ENCODE measurements around the gene FANCD2OS.
"Not testable (repeated sequence)": the region's sequence is repeated elsewhere in the genome, so short reads cannot be mapped to it uniquely, and the experiment has no call there.

FANCD2OS gene, protein sequence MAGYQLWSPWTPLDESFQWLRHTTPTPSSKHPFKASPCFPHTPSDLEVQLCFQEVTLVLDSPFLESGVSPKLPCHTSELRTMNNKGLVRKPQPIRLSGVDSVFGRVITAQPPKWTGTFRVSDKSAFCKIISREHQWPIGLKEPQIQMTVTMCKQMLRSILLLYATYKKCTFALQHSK

DNA sequence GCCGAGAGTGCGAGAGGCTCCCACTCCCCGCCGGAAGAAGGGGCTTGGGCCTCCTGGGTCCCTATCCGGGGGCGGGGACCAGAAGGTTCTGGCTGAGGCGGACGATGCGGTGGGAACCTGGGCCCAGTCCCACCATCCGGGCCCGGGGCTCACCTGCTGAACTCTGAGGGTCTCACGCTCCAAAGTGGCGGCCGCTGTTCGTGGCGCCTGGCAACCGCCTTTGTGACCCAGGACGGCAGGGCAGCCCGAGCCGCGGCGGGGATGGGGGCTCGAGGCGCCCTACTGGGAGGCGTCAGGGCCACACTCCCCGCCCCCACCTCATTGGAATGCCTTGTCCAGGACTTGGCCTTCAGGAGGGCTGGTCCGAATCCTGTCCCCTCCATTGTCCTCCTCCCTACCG lies at the start of gene FANCD2OS:
FANCD2OS (minus strand) TSS at position 165 of the 400 bp plus-strand sequence. CDS start 3,481 bp downstream, outside the sequence.
- in situ Hi-C loops (cut with MboI; ENCODE audit: low sequenced_read_pairs): no loop called here

DNA sequence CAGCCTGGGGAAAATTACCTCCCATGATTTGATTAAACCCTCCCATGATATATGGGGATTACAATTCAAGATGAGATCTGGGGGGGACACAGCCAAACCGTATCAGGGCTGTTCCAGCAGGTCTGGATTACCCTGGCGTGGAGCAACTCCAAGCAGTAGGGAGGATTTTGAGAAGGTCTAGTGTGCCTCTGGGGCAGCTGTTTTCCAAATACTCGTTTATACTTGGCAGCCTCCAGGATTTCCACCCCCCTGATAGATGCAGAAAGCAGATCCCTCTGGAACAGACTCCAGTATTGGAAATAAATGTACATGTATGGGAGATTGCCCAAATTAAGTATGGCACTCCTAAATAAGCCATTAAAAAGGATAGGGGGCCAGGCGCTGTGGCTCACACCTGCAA lies 49.0 kb upstream of the FANCD2OS start:
- in situ Hi-C loops (cut with MboI; ENCODE audit: low sequenced_read_pairs): no loop called here

DNA sequence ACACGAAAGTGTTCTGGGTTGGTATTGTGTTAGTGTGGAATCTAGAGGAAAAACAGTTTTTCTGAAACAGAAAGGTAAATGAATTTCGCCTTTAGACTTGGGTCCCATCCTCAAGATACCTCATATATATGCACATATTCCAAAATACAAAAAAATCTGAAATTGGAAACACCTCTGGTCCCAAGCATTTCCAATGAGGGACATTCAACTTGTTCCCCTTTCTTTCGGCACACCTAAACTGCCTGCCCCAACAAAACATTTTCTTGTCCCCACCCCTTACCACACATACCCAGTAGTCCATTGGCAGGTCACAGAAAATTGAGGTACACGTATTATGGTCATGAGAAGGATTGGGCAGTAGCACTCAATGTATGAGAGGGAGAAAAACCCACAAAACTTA lies 47.6 kb upstream of the FANCD2OS start:
- in situ Hi-C loops (cut with MboI; ENCODE audit: low sequenced_read_pairs): no loop called here

DNA sequence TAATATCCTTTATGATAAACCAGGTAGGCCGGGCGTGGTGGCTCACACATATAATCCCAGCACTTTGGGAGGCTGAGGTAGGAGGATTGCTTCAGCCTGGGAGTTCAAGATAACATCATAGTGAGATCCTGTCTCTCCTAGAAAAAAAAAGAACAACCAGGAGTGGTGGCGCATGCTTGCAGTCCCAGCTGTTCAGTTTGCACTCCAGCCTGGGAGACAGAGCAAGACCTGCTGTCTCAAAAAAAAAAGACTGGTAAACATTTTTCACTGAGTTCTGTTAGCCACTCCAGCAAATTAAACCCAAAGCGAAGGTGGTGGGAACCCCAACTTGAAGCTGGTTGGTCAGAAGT lies 47.0 kb upstream of the FANCD2OS start:
- in situ Hi-C loops (cut with MboI; ENCODE audit: low sequenced_read_pairs): no loop called here

DNA sequence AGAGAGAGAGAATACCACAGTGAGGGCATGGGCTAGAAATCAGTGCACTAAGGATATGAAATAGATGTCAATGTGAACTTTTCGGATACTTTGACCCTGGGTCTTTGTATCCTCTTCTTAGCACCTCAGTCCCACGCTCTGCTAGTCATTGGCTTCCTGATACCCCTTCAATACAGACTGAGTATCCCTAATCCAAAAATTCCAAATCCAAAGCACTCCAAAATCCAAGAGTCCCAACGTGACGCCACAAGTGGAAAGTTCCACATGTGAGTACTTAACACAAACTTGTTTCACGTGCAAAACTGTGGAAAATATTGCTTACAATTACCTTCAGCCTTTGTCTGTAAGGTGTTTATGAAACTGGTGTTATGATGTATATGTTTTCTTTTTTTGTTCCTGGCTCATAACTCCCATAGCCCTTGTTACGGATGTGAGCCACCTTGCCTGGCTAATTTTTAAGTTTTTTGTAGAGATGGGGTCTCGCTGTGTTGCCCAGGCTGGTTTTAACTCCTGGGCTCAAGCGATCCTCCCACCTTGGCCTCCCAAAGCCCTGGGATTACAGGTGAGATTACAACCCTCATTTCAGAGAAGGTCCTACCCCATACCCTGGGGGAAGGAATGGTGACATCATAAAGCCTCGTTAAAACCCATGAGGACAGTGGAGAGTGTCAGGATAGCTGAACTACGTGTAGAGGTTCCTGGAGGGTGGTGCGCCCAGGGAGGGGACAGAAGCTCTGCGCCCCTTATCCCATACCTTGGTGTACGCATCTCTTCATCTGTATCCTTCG lies 46.5 kb upstream of the FANCD2OS start:
- in situ Hi-C loops (cut with MboI; ENCODE audit: low sequenced_read_pairs): no loop called here

DNA sequence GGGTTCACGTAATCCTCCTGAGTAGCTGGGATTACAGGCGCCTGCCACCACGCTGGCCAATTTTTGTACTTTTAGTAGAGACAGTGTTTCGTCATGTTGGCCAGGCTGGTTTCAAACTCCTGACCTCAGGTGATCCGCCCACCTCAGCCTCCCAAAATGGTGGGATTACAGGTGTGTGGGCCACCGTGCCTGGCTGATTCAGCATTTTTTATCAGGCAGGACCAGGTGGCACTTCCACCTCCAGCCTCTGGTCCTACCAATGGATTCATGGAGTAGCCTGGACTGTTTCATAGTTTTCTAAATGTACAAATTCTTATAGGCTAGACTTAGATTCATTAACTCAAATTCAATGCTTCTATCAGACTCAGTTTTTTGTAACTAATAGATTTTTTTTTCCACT lies 42.9 kb upstream of the FANCD2OS start:
- in situ Hi-C loops (cut with MboI; ENCODE audit: low sequenced_read_pairs): no loop called here

DNA sequence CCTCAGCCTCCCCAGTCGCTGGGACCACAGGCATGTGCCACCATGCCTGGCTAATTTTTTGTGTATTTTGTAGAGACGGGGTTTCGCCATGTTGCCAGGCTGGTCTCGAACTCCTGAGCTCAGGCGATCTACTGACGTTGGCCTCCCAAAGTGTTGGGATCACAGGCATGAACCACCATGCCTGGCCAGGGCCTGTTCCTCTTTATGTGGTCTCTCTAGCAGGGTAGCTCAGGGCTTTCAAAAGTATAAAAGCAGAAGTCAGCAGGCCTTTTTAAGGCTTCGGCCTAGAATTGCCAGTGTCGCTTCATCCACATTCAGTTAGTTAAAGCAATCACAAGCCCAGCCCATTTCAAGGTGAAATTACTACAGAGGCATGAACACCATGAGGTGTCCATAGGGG lies 41.2 kb upstream of the FANCD2OS start:
- in situ Hi-C loops (cut with MboI; ENCODE audit: low sequenced_read_pairs): no loop called here

DNA sequence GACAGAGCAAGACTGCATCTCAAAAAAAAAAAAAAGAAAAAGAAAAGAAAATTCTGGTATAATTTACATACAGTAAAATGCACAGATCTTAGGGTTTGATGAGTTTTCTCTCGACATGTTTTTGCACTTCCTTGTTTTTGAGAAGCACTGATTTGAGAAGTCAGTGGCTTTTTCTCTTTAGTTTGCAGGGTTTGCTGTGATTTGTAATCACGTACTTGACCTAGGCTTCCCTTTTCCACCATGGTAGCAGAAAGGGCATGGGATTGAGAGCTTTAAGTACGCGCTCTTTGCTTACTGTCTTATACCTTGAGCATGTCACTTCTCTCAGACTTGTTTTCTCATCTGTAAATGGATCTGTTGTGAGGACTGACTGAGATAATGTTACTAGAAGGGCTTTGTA lies 37.6 kb upstream of the FANCD2OS start:
- in situ Hi-C loops (cut with MboI; ENCODE audit: low sequenced_read_pairs): no loop called here

DNA sequence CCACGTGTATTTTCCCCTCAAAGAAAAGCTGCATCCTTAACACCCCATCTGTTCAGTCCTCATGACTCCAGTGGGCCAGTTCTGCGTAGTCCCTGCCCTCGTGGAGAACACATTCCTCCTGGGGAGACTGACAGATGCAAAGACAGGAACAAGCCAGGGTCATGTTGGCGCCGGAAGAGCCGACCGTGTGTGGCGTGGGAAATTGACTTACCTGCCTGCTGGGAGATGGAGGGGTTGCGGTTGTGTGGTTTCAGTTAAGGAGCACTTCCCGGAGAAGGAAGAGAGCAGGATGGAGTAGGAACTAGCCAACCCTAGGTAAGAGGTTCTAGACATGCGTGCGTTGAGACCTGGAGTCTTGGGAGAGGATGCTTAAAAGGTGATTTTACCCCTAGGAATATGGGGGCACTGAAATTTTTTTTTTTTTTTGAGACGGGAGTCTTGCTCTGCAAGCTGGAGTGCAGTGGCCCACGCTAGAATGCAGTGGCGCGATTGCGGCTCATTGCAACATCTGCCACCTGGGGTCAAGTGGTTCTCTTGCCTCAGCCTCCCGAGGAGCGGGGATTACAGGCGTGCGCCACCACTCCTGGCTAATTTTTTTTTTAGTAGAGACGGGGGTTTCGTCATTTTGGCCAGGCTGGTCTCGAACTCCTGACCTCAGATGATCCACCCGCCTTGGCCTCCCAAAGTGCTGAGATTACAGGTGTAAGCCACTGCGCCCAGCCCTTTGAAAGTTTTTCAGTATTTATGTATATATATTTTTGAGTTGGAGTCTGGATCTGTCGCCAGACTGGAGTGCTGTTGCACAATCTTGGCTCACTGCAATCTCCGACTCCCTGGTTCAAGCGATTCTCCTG lies 34.9 kb upstream of the FANCD2OS start:
- in situ Hi-C loops (cut with MboI; ENCODE audit: low sequenced_read_pairs): no loop called here

DNA sequence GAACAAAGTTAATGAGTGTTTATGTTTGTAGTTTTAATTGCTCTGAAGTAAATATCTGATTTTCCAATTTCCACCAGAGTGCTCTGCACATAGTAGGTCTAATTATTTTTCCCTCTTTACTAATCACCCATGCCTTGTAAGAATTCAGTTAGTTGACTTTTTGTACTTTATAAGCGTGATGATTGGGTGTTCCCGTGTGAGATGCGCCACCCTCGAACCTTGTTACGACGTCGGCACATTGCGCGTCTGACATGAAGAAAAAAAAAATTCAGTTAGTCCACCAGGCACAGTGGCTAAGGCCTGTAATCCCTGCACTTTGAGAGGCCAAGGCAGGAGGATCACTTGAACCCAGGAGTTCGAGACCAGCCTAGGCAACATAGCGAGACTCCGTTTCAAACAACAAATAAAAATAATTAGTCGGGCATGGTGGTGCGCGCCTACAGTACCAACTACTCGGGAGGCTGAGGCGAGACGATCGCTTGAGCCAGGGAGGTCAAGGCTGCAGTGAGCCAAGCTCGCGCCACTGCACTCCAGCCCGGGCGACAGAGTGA lies 33.0 kb upstream of the FANCD2OS start:
- in situ Hi-C loops (cut with MboI; ENCODE audit: low sequenced_read_pairs): no loop called here

DNA sequence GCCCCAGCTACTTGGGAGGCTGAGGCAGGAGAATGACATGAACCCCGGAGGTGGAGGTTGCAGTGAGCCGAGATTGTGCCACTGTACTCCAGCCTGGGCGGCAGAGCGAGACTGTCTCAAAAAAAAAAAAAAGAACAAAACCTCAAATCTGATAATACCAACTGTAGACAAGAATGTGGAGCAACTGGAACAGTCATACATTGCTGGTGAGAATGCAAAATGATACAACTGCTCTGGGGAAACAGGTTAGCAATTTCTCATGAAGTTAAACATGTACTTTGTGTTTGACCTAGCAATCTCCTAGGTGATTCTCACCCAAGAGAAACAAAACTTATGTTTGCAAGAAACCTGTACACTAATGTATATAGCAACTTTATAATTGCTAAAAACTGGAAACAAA lies 29.1 kb upstream of the FANCD2OS start:
- in situ Hi-C loops (cut with MboI; ENCODE audit: low sequenced_read_pairs): no loop called here

DNA sequence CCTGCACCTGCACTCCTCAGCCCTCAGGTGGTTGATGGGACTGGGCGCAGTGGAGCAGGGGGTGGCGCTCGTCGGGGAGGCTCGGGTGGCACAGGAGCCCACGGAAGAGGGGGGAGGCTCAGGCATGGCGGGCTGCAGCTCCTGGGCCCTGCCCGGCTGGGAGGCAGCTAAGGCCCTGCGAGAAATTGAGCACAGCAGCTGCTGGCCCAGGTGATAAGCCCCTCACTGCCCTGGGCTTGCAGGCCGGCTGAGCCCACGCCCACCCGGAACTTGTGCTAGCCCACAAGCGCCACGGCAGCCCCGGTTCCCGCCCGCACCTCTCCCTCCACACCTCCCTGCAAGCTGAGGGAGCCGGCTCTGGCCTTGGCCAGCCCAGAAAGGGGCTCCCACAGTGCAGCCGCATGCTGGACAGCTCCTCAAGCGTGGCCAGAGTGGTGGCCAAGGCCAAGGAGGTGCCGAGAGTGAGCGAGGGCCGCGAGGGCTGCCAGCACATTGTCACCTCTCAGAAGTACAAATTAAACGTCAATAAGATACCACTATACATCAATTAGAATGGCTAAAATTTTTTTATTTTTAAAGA lies 28.5 kb upstream of the FANCD2OS start:
- in situ Hi-C loops (cut with MboI; ENCODE audit: low sequenced_read_pairs): no loop called here

DNA sequence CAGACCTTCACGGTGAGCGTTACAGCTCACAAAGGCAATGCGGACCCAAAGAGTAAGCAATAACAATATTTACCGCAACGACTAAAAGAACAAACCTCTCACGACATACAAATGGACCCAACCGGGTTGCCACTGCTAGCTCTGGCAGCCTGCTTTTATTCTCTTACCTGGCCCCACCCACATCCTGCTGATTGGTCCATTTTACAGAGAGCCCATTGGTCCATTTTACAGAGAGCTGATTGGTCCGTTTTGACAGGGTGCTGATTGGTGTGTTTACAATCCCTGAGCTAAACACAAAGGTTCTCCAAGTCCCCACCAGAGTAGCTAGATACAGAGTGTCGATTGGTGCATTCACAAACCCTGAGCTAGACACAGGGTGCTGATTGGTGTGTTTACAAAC lies 27.8 kb upstream of the FANCD2OS start:
- in situ Hi-C loops (cut with MboI; ENCODE audit: low sequenced_read_pairs): not testable (repeated sequence)

DNA sequence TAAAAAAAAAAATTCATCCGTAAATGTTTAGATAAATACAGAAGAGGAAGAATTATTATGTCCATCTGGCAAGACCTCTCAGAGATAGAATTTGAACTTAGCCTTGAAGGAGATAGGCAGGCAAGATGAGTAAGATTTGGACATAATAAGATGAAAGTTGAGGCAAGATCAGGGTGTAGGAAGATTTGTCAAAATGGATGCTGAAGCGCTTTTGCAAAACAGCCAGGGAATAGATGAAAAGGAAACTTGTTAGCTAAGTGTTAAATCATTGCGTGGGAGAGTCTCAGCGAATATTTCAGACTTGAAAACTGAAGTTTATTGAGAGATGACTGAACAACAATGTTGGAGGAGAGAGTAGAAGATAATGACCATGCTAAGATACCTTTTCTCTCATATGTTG lies 14.7 kb upstream of the FANCD2OS start:
- in situ Hi-C loops (cut with MboI; ENCODE audit: low sequenced_read_pairs): no loop called here

DNA sequence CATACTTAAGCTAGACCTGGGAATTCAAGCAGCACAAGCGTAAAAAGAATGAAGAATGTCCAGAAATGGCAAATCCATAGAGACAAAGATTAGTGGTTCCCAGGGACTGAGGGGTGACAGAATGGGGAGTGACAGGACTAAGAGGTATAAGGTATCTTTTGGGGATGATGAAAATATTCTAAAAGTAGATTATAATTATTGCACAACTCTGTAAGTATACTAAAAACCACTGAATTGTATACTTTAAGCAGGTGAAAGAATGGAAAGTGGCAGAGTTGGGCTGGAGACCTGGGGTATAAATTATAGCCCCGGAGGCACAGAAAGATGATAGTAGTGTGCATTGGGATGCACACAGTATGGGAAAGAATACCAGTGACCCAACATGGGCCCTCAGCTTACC lies 13.0 kb upstream of the FANCD2OS start:
- in situ Hi-C loops (cut with MboI; ENCODE audit: low sequenced_read_pairs): no loop called here

DNA sequence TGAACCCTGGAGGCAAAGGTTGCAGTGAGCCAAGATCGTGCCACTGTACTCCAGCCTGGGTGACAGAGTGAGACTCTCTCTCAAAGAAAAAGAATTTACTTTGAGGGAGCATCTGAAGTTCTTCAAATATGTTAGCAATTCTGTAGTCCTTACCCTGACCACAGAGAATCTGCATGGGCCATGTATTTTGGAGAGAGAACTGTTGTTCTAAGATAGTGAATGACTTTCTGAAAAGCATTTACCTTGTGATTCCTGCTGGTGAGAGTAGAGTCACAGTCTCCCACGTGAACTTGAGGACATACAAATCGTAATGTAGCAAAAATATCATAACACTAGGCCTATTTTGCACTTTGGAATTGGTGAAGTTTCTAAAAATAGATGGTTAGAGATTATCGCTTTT lies 11.3 kb upstream of the FANCD2OS start:
- in situ Hi-C loops (cut with MboI; ENCODE audit: low sequenced_read_pairs): no loop called here

DNA sequence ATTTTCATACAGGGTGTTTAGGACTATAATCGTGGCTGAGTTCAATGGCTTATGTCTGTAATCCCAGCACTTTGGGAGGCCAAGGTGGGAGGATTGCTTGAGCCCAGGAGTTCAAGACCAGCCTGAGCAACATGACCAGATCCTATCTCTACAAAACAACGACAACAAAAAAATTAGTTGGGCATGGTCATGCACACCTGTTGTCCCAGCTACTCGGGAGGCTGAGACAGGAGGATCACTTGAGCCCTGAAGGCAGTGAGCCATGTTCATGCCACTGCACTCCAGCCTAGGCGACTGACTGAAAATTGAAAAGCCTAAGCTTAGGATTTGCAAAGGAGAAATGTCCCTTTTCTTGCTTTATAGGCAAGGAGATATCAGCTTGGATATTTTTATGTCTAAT lies 8.9 kb upstream of the FANCD2OS start:
- in situ Hi-C loops (cut with MboI; ENCODE audit: low sequenced_read_pairs): no loop called here

DNA sequence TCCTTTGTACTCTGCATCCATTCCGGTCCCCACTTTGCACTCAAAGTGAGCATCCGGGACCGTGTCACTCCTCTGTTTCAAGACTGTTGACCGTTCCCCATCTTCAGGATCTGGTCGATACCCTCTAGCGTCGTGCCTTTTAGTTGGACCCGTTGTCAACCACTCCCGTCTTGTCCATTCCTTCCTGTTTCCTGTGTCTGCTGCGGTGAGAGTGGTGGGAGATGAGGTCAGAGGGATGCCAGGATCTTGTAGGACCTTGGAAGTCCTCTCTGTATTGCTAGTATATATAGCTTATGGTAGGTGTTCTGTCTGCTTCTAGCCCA lies 8.0 kb upstream of the FANCD2OS start:
- in situ Hi-C loops (cut with MboI; ENCODE audit: low sequenced_read_pairs): no loop called here

DNA sequence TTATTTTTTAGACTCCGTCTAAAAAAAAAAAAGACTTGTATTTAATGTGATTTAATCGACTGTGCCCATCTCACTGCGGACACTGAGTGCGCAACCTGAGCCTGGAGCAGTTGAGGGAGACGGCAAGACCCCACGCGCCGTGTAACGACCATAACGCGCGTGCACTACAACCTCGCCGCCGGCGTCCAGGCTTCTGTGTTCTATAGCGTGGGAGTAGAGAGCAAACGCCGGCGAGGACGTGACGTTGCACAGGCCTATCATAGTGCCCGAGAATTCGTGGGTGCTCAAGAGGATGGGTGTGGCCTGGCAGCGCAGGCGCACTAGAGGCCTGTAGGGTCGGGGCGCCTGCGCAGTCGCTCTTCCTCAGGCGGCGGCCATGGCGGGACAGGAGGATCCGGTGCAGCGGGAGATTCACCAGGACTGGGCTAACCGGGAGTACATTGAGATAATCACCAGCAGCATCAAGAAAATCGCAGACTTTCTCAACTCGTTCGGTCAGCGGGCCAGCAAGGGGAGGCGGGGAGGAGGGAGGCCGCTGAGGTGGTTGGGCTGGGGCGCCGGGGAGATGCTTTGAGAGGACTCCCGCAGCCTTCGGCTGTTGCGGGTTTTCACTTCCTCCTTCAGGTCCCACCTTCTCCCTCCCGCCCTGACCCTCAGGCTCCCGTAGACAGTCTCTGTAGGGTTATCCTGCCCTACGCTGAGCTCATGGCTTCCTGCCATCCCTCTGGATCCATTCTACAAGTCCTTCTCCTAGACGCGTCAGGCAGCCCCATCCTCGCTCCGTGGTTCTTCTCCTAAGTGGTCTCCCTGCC lies 7.5 kb upstream of the FANCD2OS start, which contains the start of gene BRK1:
BRK1 (plus strand) TSS at position 350 of the 812 bp plus-strand sequence; CDS start at position 377, 27 bp downstream.
- in situ Hi-C loops (cut with MboI; ENCODE audit: low sequenced_read_pairs): no loop called here

DNA sequence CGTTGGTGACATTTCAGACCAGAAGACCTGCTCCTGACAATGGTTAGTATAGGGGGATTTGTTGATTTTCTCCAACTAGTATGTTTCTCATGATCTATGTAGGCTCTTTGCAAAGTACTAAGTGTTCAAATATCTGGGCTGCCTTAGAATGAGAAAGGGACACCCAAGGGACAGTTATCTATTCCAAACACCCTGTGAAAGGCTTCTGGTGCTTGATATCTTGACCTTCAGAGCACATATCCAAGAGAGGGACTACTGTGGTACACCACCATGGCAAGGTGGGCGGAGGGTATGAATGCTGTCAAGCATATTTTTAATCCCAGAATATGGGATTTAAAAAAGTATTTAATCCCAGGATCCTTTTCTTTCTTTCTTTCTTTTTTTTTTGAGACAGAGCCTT lies 1.1 kb downstream of the FANCD2OS start:
- in situ Hi-C loops (cut with MboI; ENCODE audit: low sequenced_read_pairs): no loop called here

Measured in HL-60/S4 treated with phorbol 12-myristate 13-acetate at 8.2 ng/mL for 4 days and 3 days (cell line).